HEK293 (cell line): ENCODE data around the gene RMP24.

Source experiments
- CTCF ChIA-PET: fragments of 350-600 bp; formaldehyde crosslinking; extraction: SDS; loops from one replicate; lab custom pipeline; 2021; ENCODE audit warnings: antibody characterized with exemption; lab: Yijun Ruan, JAX
- POLR2A ChIA-PET: fragments of 300-600 bp; formaldehyde crosslinking; extraction: SDS; loops from one replicate; lab custom pipeline; 2020; ENCODE audit warnings: antibody characterized with exemption, inconsistent platforms; lab: Yijun Ruan, JAX
- H3K27ac ChIP-seq: fragments of 200-500 bp; sonication (Bioruptor generic); 2 replicates; pipeline ENCODE4 v1.5.1; 2014; ENCODE audit warnings: low read depth, low read length, control low read depth, inconsistent platforms; ENCODE audit errors: extremely low read depth
- H3K36me3 ChIP-seq, 2 experiments: fragments of 200-500 bp in 1 of 2; sonication (Bioruptor generic) in 1 of 2; 1 replicate in 1 of 2; 2 replicates in 1 of 2; pipeline ENCODE4 v1.5.1; 2014 to 2017; ENCODE audit warnings: inconsistent platforms in 2 of 2, low read length in 2 of 2; ENCODE audit not compliant: control insufficient read depth in 2 of 2, insufficient read depth in 1 of 2
- H3K4me1 ChIP-seq: fragments of 200-500 bp; sonication (Bioruptor generic); 2 replicates; pipeline ENCODE4 v1.5.1; 2014; ENCODE audit warnings: mild to moderate bottlenecking, low read length, inconsistent platforms; ENCODE audit not compliant: control insufficient read depth, insufficient read depth
- H3K4me3 ChIP-seq: 2 replicates; pipeline ENCODE4 v1.5.1; 2011; ENCODE audit warnings: low read depth, mild to moderate bottlenecking, control low read depth, low read length, moderate library complexity
- H3K9me3 ChIP-seq: fragments of 200-500 bp; sonication (Bioruptor generic); 2 replicates; pipeline ENCODE4 v1.5.1; 2014; ENCODE audit warnings: low read depth, low read length, inconsistent platforms; ENCODE audit not compliant: control insufficient read depth, insufficient read depth
- AEBP2 ChIP-seq: fragments of 450-650 bp; formaldehyde crosslinking; IDR thresholded peaks from 2 replicates; pipeline ENCODE4 v1.5.1; 2016; ENCODE audit warnings: missing biosample characterization, missing genetic modification characterization, borderline replicate concordance
- FEZF1 ChIP-seq: fragments of 450-650 bp; formaldehyde crosslinking; IDR thresholded peaks from 2 replicates; pipeline ENCODE4 v1.5.1; 2016; ENCODE audit warnings: missing biosample characterization, missing genetic modification characterization
- KLF1 ChIP-seq: fragments of 450-650 bp; formaldehyde crosslinking; IDR thresholded peaks from 2 replicates; pipeline ENCODE4 v1.5.1; 2016; ENCODE audit warnings: missing biosample characterization, missing genetic modification characterization
- KLF9 ChIP-seq: fragments of 450-650 bp; formaldehyde crosslinking; IDR thresholded peaks from 2 replicates; pipeline ENCODE4 v1.5.1; 2016; ENCODE audit warnings: missing biosample characterization, missing genetic modification characterization, low read depth
- MYNN ChIP-seq: fragments of 450-650 bp; formaldehyde crosslinking; IDR thresholded peaks from 2 replicates; pipeline ENCODE4 v1.5.1; 2016; ENCODE audit warnings: missing biosample characterization, missing genetic modification characterization, borderline replicate concordance
- RBAK ChIP-seq: fragments of 450-650 bp; formaldehyde crosslinking; IDR thresholded peaks from 2 replicates; pipeline ENCODE4 v1.5.1; 2016; ENCODE audit warnings: missing biosample characterization, missing genetic modification characterization
- SCRT1 ChIP-seq: fragments of 450-650 bp; formaldehyde crosslinking; IDR thresholded peaks from 2 replicates; pipeline ENCODE4 v1.5.1; 2016; ENCODE audit warnings: missing biosample characterization, missing genetic modification characterization, borderline replicate concordance
- SETDB1 ChIP-seq: IDR thresholded peaks from one replicate; pipeline ENCODE4 v1.6.1; 2017; ENCODE audit warnings: mild to moderate bottlenecking, low read length, moderate library complexity, mixed read lengths; ENCODE audit not compliant: insufficient read length
- SP2 ChIP-seq: fragments of 450-650 bp; formaldehyde crosslinking; IDR thresholded peaks from 2 replicates; pipeline ENCODE4 v1.5.1; 2016; ENCODE audit warnings: missing biosample characterization, missing genetic modification characterization
- SP7 ChIP-seq: fragments of 450-650 bp; formaldehyde crosslinking; IDR thresholded peaks from 2 replicates; pipeline ENCODE4 v1.5.1; 2016; ENCODE audit warnings: missing biosample characterization, missing genetic modification characterization
- TCF7L2 ChIP-seq: IDR thresholded peaks from 2 replicates; pipeline ENCODE4 v1.6.1; 2011; ENCODE audit warnings: low read depth, mild to moderate bottlenecking, inconsistent platforms, low read length, moderate library complexity, borderline replicate concordance
- TRIM28 ChIP-seq: IDR thresholded peaks from 2 replicates; pipeline ENCODE4 v1.6.1; 2011; ENCODE audit warnings: low read length, control low read depth, borderline replicate concordance
- ZBTB11 ChIP-seq: fragments of 450-650 bp; formaldehyde crosslinking; conservative IDR thresholded peaks from 2 replicates; pipeline ENCODE4 v1.5.1; 2016; ENCODE audit warnings: low read depth, missing biosample characterization, missing genetic modification characterization
- ZFP69B ChIP-seq: fragments of 450-650 bp; formaldehyde crosslinking; IDR thresholded peaks from 2 replicates; pipeline ENCODE4 v1.5.1; 2016; ENCODE audit warnings: missing biosample characterization, missing genetic modification characterization
- ZNF114 ChIP-seq: fragments of 450-650 bp; formaldehyde crosslinking; IDR thresholded peaks from 2 replicates; pipeline ENCODE4 v1.5.0; 2017; ENCODE audit warnings: missing biosample characterization, missing genetic modification characterization
- ZNF133 ChIP-seq: fragments of 450-650 bp; formaldehyde crosslinking; IDR thresholded peaks from 2 replicates; pipeline ENCODE4 v1.5.1; 2016; ENCODE audit warnings: missing biosample characterization, missing genetic modification characterization
- ZNF148 ChIP-seq: fragments of 450-650 bp; formaldehyde crosslinking; IDR thresholded peaks from 2 replicates; pipeline ENCODE4 v1.5.0; 2017; ENCODE audit warnings: missing biosample characterization, missing genetic modification characterization, borderline replicate concordance
- ZNF426 ChIP-seq: fragments of 450-650 bp; formaldehyde crosslinking; IDR thresholded peaks from 2 replicates; pipeline ENCODE4 v1.5.1; 2017; ENCODE audit warnings: missing biosample characterization, missing genetic modification characterization, mild to moderate bottlenecking, inconsistent platforms, moderate library complexity
- ZNF548 ChIP-seq: fragments of 450-650 bp; formaldehyde crosslinking; IDR thresholded peaks from 2 replicates; pipeline ENCODE4 v1.5.1; 2016; ENCODE audit warnings: missing biosample characterization, missing genetic modification characterization
- ZNF704 ChIP-seq: fragments of 450-650 bp; formaldehyde crosslinking; IDR thresholded peaks from 2 replicates; pipeline ENCODE4 v1.5.1; 2016; ENCODE audit warnings: missing biosample characterization, missing genetic modification characterization
- ZNF747 ChIP-seq: fragments of 450-650 bp; formaldehyde crosslinking; IDR thresholded peaks from 2 replicates; pipeline ENCODE4 v1.5.1; 2016; ENCODE audit warnings: missing biosample characterization, missing genetic modification characterization
- ZNF768 ChIP-seq: fragments of 450-650 bp; formaldehyde crosslinking; IDR thresholded peaks from 2 replicates; pipeline ENCODE4 v1.5.1; 2018; ENCODE audit warnings: missing biosample characterization, mild to moderate bottlenecking, missing genetic modification characterization
- ZNF777 ChIP-seq: fragments of 450-650 bp; formaldehyde crosslinking; IDR thresholded peaks from 2 replicates; pipeline ENCODE4 v1.5.1; 2017; ENCODE audit warnings: missing biosample characterization, missing genetic modification characterization, borderline replicate concordance
- ZNF792 ChIP-seq: fragments of 450-650 bp; formaldehyde crosslinking; IDR thresholded peaks from 2 replicates; pipeline ENCODE4 v1.5.1; 2016; ENCODE audit warnings: missing biosample characterization, missing genetic modification characterization
- TF ChIP-seq, protein P1 (sequence below): fragments of 450-650 bp; formaldehyde crosslinking; IDR thresholded peaks from 2 replicates; pipeline ENCODE4 v1.5.1; 2017; ENCODE audit warnings: missing biosample characterization, missing genetic modification characterization

RMP24 gene

GRCh38 chr18:35979112-35979511 is 6.6 kb downstream of the RMP24 start:
- CTCF ChIA-PET, result no interaction called here
- H3K9me3 ChIP-seq, result no peaks in the 10 kb centered on the region
- POLR2A ChIA-PET, result no interaction called here
- H3K36me3 ChIP-seq, result peaks cover 39 to 96% of the 10 kb centered on the region in 2 experiments
- H3K4me1 ChIP-seq, result no peaks in the 10 kb centered on the region
- TF ChIP-seq ZBTB11 (tag by site-specific recombination) (no peak), AEBP2 (tag by site-specific recombination) (no peak), SP2 (tag by site-specific recombination) (no peak), ZNF747 (tag by site-specific recombination) (no peak), SCRT1 (tag by site-specific recombination) (no peak), ZNF704 (tag by site-specific recombination) (no peak), ZNF768 (tag by site-specific recombination) (no peak), KLF1 (no peak), KLF9 (tag by site-specific recombination) (no peak), SP7 (no peak), ZNF114 (no peak), ZNF148 (no peak)
- H3K4me3 ChIP-seq, result no peak overlapping the region
- no peak overlapping the region for H3K27ac ChIP-seq

DNA sequence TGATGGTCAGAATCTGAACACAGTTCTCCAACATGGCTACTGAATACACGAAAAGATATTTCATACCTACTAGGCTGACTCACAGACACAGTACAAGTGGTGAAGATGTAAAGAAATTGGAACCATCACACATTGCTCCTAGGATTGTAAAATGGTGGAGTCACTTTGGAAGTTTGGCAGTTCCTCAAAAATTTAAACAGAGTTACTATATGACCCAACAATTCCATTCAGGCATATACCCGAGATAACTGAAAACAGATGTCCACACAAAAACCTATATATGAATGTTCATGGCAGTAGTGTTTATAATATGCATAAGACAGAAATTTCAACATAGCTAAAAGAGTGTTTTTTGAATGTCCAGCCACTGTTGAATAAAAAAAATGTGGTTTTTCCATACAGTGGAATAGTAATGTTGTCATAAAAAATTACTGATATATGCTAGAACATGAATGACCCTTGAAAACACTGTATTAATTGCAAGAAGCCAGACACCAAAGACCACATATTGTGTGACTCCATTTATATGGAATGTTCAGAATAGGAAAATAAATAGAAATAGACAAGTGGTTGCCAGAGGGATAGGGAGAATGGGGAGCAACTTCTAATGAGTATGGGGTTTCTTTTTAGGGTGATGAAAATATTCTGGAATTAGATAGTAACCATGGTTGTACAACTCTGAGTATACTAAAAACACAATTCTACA is 10.1 kb downstream of the RMP24 start:
- Histone ChIP-seq H3K4me3 (no peak overlapping the region), H3K9me3 (no peaks in the 10 kb centered on the region), H3K4me1 (no peaks in the 10 kb centered on the region), H3K36me3 (peaks cover 33 to 84% of the 10 kb centered on the region in 2 experiments), H3K27ac (no peak overlapping the region)
- POLR2A ChIA-PET, result interaction anchor here (0.6 kb wide), 1 partner anchor 51 kb away, joined by 3 read pairs; no protein-coding TSS in a partner anchor
- CTCF ChIA-PET, result no interaction called here
- TF ChIP-seq ZNF792 (tag by site-specific recombination), result no peak
- no peak for TF ChIP-seq ZFP69B
- TF ChIP-seq TRIM28, result no peak
- TF ChIP-seq SETDB1, result no peak
- TF ChIP-seq ZNF777 (tag by site-specific recombination), result no peak
- no peak for TF ChIP-seq RBAK (tag by site-specific recombination)
- no peak for TF ChIP-seq TCF7L2
- no peak for TF ChIP-seq ZNF133 (tag by site-specific recombination)
- TF ChIP-seq, protein P1, sequence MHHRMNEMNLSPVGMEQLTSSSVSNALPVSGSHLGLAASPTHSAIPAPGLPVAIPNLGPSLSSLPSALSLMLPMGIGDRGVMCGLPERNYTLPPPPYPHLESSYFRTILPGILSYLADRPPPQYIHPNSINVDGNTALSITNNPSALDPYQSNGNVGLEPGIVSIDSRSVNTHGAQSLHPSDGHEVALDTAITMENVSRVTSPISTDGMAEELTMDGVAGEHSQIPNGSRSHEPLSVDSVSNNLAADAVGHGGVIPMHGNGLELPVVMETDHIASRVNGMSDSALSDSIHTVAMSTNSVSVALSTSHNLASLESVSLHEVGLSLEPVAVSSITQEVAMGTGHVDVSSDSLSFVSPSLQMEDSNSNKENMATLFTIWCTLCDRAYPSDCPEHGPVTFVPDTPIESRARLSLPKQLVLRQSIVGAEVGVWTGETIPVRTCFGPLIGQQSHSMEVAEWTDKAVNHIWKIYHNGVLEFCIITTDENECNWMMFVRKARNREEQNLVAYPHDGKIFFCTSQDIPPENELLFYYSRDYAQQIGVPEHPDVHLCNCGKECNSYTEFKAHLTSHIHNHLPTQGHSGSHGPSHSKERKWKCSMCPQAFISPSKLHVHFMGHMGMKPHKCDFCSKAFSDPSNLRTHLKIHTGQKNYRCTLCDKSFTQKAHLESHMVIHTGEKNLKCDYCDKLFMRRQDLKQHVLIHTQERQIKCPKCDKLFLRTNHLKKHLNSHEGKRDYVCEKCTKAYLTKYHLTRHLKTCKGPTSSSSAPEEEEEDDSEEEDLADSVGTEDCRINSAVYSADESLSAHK (tag by site-specific recombination), result no peak
- no peak for TF ChIP-seq ZNF426 (tag by site-specific recombination)
- no peak for TF ChIP-seq ZNF548 (tag by site-specific recombination)
- TF ChIP-seq MYNN, result no peak
- TF ChIP-seq FEZF1 (tag by site-specific recombination), result no peak
